Right renal pelvis (tissue), 4 donors: ENCODE measurements around the gene TSACC. TPM values are rescaled to one million over a fixed set of nuclear protein-coding genes. Genes with fewer than 3 reads are reported as not detected.
"Not testable (repeated sequence)": the region's sequence is repeated elsewhere in the genome, so short reads cannot be mapped to it uniquely, and the experiment has no call there.

Experiments used
- DNase-seq, 4 donors: peaks; one replicate each; pipeline ENCODE4 v3.0.0-alpha.2; 2013; ENCODE audit warnings: low read depth in 4 of 4, low spot score in 3 of 4, missing footprints in 1 of 4
- polyA plus RNA-seq, 4 donors: library from polyadenylated mRNA; unstranded; fragments of 120-200 nt; gene quantifications; one replicate each; pipeline ENCODE4 v1.2.1, GENCODE V29; 2013; ENCODE audit not compliant: insufficient read length in 4 of 4

Gene TSACC
- polyA plus RNA-seq, 4 donors: 0.62 to 1.7 (median 0.94) TPM

- DNase-seq: no peak
These were observed 6.1 kb downstream of the TSACC start for GRCh38 chr1:156344409-156344808.

GRCh38 chr1:156346035-156346434 lies 7.7 kb downstream of the TSACC start:
- not testable (repeated sequence) for DNase-seq

GRCh38 chr1:156346636-156347035 lies 8.3 kb downstream of the TSACC start:
- DNase-seq: no peak

GRCh38 chr1:156347331-156347730 lies 9.0 kb downstream of the TSACC start:
- DNase-seq: no peak

GRCh38 chr1:156352481-156352880 lies 14.2 kb downstream of the TSACC start:
- DNase-seq: not testable (repeated sequence)

- no peak for DNase-seq
These were observed 18.0 kb downstream of the TSACC start for GRCh38 chr1:156356262-156356874.

GRCh38 chr1:156356875-156357534 lies 18.7 kb downstream of the TSACC start:
- DNase-seq: peak in 2 of 4 donors; percentile 38

- no peak for DNase-seq
These were observed 19.7 kb downstream of the TSACC start for GRCh38 chr1:156357977-156358376.

GRCh38 chr1:156358641-156359040 lies 20.3 kb downstream of the TSACC start:
- no peak for DNase-seq

- no peak for DNase-seq
These were observed 20.9 kb downstream of the TSACC start for GRCh38 chr1:156359249-156359648.

GRCh38 chr1:156359973-156360372 lies 21.6 kb downstream of the TSACC start:
- no peak for DNase-seq

GRCh38 chr1:156360534-156360933 lies 22.2 kb downstream of the TSACC start:
- no peak for DNase-seq

- DNase-seq: no peak
These were observed 27.4 kb downstream of the TSACC start for GRCh38 chr1:156365754-156366153.

GRCh38 chr1:156366378-156367166 lies 28.2 kb downstream of the TSACC start:
- no peak for DNase-seq

- no peak for DNase-seq
These were observed 29.2 kb downstream of the TSACC start for GRCh38 chr1:156367383-156368156.

- no peak for DNase-seq
These were observed 29.9 kb downstream of the TSACC start for GRCh38 chr1:156368157-156368658.

GRCh38 chr1:156368889-156369684 lies 30.8 kb downstream of the TSACC start, which contains the start of gene RHBG:
RHBG (plus strand) TSS chr1:156369211; CDS start chr1:156369250, 39 bp downstream.
- DNase-seq: no peak

GRCh38 chr1:156369685-156370286 lies 31.5 kb downstream of the TSACC start:
- DNase-seq: not testable (repeated sequence)

GRCh38 chr1:156371553-156372264 lies 33.4 kb downstream of the TSACC start:
- peak in 3 of 4 donors; percentile 48 to 62 (median 48) for DNase-seq
